ENCODE results near the gene GALNT10.

Gene GALNT10

GRCh38 chr5:154209591-154210081 is 19.1 kb downstream of the GALNT10 start:
- Histone ChIP-seq H3K36me3 (no peaks in the 10 kb centered on the region), H3K4me3 (ENCODE audit: low read depth, low read length) (no peak overlapping the region), H3K9me3 (ENCODE audit: severe bottlenecking) (no peaks in the 10 kb centered on the region), H3K27ac (no peak overlapping the region), H3K27me3 (ENCODE audit: insufficient read depth, low read depth, severe bottlenecking) (no peaks in the 10 kb centered on the region)
- DNase-seq: no peak
- no peak for TF ChIP-seq CTCF (IDR thresholded peaks at IDR 0.05; ENCODE audit: low read depth, low read length)

- no peak for DNase-seq
- Histone ChIP-seq H3K9me3 (ENCODE audit: severe bottlenecking) (no peaks in the 10 kb centered on the region), H3K27ac (no peak overlapping the region), H3K27me3 (ENCODE audit: insufficient read depth, low read depth, severe bottlenecking) (no peaks in the 10 kb centered on the region), H3K4me3 (ENCODE audit: low read depth, low read length) (no peak overlapping the region), H3K36me3 (no peaks in the 10 kb centered on the region)
- no peak for TF ChIP-seq CTCF (IDR thresholded peaks at IDR 0.05; ENCODE audit: low read depth, low read length)
These were observed 19.6 kb downstream of the GALNT10 start for GRCh38 chr5:154210163-154210562.

GRCh38 chr5:154211641-154212390 is 21.3 kb downstream of the GALNT10 start:
- Histone ChIP-seq H3K4me3 (ENCODE audit: low read depth, low read length) (no peak overlapping the region), H3K27me3 (ENCODE audit: insufficient read depth, low read depth, severe bottlenecking) (no peaks in the 10 kb centered on the region), H3K36me3 (no peaks in the 10 kb centered on the region), H3K9me3 (ENCODE audit: severe bottlenecking) (no peaks in the 10 kb centered on the region), H3K27ac (no peak overlapping the region)
- TF ChIP-seq CTCF (IDR thresholded peaks at IDR 0.05; ENCODE audit: low read depth, low read length): no peak
- DNase-seq: no peak

- no peaks in the 10 kb centered on the region for H3K9me3 ChIP-seq (ENCODE audit: severe bottlenecking)
- H3K4me3 ChIP-seq (ENCODE audit: low read depth, low read length): no peak overlapping the region
- no peaks in the 10 kb centered on the region for H3K36me3 ChIP-seq
- TF ChIP-seq CTCF (IDR thresholded peaks at IDR 0.05; ENCODE audit: low read depth, low read length): no peak
- H3K27me3 ChIP-seq (ENCODE audit: insufficient read depth, low read depth, severe bottlenecking): no peaks in the 10 kb centered on the region
- DNase-seq: no peak
- no peak overlapping the region for H3K27ac ChIP-seq
These were observed 23.1 kb downstream of the GALNT10 start for GRCh38 chr5:154213592-154213991.

GRCh38 chr5:154214371-154215106 is 24.0 kb downstream of the GALNT10 start:
- H3K36me3 ChIP-seq: no peaks in the 10 kb centered on the region
- no peaks in the 10 kb centered on the region for H3K27me3 ChIP-seq (ENCODE audit: insufficient read depth, low read depth, severe bottlenecking)
- H3K4me3 ChIP-seq (ENCODE audit: low read depth, low read length): no peak overlapping the region
- DNase-seq: no peak
- no peak overlapping the region for H3K27ac ChIP-seq
- no peak for TF ChIP-seq CTCF (IDR thresholded peaks at IDR 0.05; ENCODE audit: low read depth, low read length)
- no peaks in the 10 kb centered on the region for H3K9me3 ChIP-seq (ENCODE audit: severe bottlenecking)

Data from WERI-Rb-1 (cell line).